Stimulated activated effector memory CD8-positive, alpha-beta T cell treated with anti-CD3 and anti-CD28 coated beads, Interleukin-12 subunit alpha, Interleukin-12 subunit beta, amount 100 ng/mL, for 72 hours (primary cell): ENCODE data around the gene RNF224.

Experiments
- ATAC-seq: fragments of 150-1000 bp; cut with Tn5 transposase; 2 replicates; pipeline ENCODE4 v1.10.0; 2021
- DNase-seq, 2 donors: peaks; one replicate each; pipeline ENCODE4 v3.0.0; 2021 to 2022; ENCODE audit warnings: low spot score in 2 of 2
- H3K27ac Mint-ChIP-seq: one replicate; pipeline ENCODE4 v1.8.0; 2022; ENCODE audit warnings: mild to moderate bottlenecking, mixed read lengths
- H3K36me3 Mint-ChIP-seq: one replicate; pipeline ENCODE4 v1.8.0; 2022; ENCODE audit warnings: mild to moderate bottlenecking, mixed read lengths
- H3K4me1 Mint-ChIP-seq: one replicate; pipeline ENCODE4 v1.8.0; 2022; ENCODE audit warnings: mixed read lengths
- H3K4me3 Mint-ChIP-seq: one replicate; pipeline ENCODE4 v1.8.0; 2022; ENCODE audit warnings: mild to moderate bottlenecking, mixed read lengths
- H3K9me3 Mint-ChIP-seq: one replicate; pipeline ENCODE4 v1.8.0; 2022; ENCODE audit warnings: mixed read lengths

RNF224 gene

DNA sequence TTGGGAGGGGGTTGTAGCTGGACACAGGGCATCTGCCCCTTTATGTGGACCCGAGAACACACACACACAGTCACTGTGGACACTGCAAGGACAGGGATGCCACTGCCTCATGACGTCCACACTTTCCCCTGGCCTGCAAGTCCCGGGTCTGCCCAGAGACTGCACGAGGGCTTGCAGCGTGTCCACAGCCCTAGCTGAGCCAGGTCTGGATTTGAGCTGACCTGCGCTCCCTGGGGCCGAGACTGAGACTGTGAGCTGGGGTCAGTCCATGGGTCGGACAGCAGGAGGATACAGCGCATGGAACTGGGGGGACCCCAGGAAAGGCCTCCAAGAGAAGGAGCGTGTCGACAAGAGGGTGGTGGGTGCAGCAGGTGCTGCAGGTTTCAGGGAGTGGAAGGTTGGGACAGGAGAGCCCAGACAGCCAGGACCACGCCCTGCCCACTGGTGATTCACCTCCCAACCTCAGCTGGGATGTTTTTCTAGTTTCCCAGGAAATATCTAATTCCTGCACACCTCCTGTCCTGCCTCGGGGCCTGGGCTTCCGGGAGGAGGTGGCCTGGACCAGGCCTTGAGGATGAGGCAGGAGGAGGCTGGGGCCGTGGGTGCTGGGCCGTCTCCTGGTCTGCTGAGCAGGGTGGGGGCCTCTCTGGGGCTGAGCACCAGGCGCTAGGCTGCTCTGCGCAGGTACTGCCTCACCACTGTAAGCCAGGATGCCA lies 806 bp upstream of the RNF224 start:
- H3K27ac Mint-ChIP-seq: no peak overlapping the region

DNA sequence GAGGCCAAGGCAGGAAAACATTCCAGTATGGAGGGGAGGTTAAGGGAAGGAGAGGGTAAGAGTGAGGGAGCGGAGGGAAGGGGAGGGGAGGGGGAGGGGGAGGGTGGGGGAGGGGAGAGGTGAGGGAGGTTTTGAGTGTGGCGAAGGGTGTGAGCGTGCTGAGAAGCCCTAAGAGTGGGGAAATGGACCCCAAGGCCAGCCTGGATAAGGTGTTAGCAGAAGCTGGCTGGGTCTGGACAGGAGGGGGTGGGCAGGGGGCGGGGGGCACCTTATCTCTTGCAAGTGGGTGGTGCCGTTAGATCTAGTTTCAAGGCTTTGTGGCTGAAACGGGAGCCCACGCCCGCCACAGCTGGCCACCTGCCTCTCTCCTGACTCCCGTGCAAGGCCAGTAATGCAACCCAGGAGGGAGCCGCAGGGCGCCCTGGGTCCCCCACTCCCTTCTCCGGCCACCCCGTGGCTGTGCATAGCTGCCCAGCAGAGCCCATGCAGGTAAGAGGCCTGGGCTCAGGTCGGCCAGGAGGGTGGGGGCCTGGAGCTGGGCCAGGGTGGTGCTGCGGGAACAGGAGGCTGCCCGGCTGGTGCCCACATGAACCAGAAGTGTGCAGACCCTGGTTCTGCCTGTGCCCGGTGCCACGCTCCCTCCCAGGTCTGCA lies 677 bp downstream of the RNF224 start:
- no peak for DNase-seq
- no peak for ATAC-seq
- Mint-ChIP-seq H3K4me1 (peaks cover 9% of the 10 kb centered on the region), H3K9me3 (no peaks in the 10 kb centered on the region), H3K4me3 (no peak overlapping the region), H3K36me3 (peaks cover 7% of the 10 kb centered on the region), H3K27ac (peak overlapping the region; percentile 27)

More for the DNA sequence above, 806 bp upstream of the RNF224 start:
- ATAC-seq (no peak), DNase-seq (no peak)
- peaks cover 12% of the 10 kb centered on the region for H3K4me1 Mint-ChIP-seq
- no peaks in the 10 kb centered on the region for H3K9me3 Mint-ChIP-seq
- H3K36me3 Mint-ChIP-seq: peaks cover 7% of the 10 kb centered on the region
- H3K4me3 Mint-ChIP-seq: no peak overlapping the region

DNA sequence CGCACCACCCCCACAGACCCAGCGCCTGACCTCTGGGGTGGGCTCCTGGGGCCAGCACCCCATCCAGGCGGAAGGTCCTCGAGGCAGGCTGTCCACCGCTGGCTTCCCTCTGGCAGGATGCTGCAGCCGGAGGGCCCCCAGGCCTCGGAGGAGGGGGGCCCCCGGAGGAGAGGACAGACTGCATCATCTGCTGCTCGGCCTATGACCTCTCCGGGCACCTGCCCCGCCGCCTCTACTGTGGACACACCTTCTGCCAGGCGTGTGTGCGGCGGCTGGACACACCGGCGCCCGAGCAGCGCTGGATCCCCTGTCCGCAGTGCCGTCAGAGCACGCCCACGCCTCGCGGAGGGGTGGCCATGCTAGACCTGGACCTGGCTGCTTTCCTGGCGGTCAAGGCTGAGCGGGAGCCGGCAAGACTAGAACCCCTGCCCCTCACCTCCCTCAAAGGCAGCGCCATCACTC lies 1.2 kb downstream of the RNF224 start:
- H3K9me3 Mint-ChIP-seq: no peaks in the 10 kb centered on the region
- H3K4me1 Mint-ChIP-seq: peaks cover 6% of the 10 kb centered on the region
- H3K36me3 Mint-ChIP-seq: peaks cover 2% of the 10 kb centered on the region
- H3K27ac Mint-ChIP-seq: no peak overlapping the region
- no peak overlapping the region for H3K4me3 Mint-ChIP-seq
- no peak for DNase-seq
- no peak for ATAC-seq

DNA sequence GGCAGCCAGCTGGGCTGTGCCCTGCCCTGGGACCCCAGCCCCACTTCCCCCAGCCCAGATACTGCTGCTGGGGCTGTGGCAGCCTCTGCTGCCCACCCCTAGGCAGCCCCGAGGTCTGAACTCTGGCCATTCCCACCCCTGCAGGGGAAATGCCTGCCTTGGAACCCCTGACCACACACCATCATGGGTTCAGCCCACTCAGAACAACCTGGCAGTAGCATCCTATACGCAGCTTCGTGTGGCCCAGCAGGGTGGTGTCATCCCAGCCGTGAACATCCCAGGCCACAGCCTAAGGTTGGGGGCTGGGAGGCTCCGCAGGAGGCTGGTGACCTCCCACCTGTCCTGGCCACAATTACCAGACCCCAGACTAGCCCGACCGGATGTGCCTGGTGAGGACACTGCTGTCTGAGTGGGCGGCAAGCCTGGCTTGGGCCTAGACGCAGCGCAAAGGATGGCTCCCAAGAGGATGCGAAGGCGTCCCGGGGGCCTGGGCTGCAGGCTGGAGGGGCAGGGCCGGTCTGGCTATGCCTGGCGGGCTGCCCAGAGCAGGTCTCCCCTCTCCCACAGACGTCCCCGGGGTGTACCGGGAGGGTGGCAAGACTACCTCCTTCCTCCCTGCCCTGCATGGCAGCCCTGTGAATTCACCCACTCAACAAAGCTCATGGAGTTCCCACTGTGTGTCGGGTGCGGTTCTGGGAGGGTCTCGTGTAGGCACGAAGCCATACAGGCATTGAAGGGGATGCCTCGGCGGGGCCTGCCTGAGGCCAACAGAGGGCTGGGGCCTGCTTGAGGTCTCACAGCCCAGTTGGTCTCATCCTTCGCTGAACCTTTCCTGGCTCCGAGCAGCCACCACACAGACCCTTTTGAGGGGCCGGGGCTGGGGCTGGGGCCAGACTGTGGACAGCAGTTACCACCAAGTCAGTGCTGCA lies 1.9 kb downstream of the RNF224 start:
- DNase-seq: no peak
- no peak for ATAC-seq
- Mint-ChIP-seq H3K36me3 (no peaks in the 10 kb centered on the region), H3K4me3 (no peak overlapping the region), H3K27ac (no peak overlapping the region), H3K4me1 (peaks cover 6% of the 10 kb centered on the region), H3K9me3 (no peaks in the 10 kb centered on the region)

DNA sequence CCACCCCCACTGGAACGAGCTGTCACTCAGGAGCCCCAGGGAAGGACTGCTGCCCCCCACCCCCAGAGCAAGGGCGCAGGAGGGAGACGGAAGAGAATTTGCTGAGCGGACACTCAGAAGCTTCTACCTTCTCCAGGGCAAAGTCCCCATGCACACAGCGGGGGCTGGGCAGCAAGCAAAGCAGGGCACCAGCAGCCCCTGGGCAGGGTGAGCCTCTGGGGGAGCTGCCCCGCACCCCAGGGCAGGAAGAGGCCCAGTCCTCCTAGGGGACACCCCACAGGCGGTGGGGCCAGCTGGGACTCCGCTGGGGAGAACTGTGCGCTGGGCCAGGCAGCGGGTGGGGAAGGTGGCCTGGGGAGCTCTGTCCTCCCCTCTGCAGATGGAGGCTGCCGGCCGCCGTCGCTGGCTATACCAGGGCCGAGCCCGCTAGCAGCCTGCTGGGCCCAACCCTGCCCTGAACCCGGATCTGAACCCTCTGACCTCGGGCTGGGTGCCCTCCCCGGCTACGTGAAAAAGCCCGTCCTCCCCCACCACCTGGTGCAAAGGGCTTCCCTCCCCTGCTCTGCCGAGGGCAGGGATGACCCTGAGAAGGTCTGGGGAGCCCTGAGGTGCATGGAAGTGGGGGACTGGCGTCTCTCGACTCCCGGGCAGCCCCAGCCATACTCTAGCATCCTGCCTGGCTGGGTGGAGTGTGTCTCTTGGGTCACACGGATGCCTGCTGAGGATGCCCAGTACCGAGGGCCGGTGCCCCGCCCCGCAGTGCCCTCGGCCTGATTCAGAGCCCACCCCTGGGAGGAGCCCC lies 2.8 kb downstream of the RNF224 start:
- ATAC-seq (no peak), DNase-seq (no peak)
- H3K36me3 Mint-ChIP-seq: no peaks in the 10 kb centered on the region
- peaks cover 6% of the 10 kb centered on the region for H3K4me1 Mint-ChIP-seq
- H3K9me3 Mint-ChIP-seq: no peaks in the 10 kb centered on the region
- H3K27ac Mint-ChIP-seq: no peak overlapping the region
- H3K4me3 Mint-ChIP-seq: no peak overlapping the region

DNA sequence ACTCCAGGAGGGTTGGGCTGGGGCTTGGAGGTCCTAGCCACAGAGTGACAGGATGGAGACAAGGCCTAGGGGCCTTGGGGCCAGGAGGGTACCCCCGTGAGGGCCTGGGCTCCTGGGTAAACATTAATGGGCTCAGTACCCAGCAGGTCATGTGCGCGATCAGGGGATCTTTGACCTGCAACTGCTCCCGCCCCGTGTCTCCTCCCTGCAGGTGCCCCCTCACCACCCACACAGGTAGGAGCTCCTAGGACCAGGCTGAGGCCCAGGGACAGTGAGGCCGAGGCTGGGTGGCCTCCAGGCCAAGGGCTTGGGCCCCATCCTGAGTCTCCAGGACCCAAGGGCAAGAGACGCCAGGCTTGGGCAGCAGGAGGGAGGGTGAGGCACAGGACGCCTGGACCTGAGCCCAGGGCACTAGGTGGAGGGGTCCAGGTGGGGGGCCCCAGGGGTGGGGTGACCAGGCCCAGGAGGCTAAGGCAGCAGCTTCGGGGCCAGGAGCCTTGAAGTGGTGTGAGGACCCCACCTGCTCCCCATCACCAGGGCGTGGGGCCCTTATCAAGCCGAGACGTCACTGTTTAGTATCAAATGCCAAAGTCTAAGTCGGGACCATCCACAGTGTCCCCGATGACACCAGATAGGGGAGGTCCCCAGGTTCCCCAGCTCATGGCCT lies 3.5 kb downstream of the RNF224 start, which contains the start of gene SLC34A3:
Gene SLC34A3, plus strand, starts transcription at position 197 of the 667 bp plus-strand sequence. CDS start 802 bp downstream, outside the sequence.
- H3K27ac Mint-ChIP-seq: no peak within 1 kb of the TSS
- H3K4me1 Mint-ChIP-seq: peaks cover 6% of the 10 kb centered on the region
- DNase-seq: no peak
- H3K36me3 Mint-ChIP-seq: no peaks in the 10 kb centered on the region
- no peak for ATAC-seq
- no peaks in the 10 kb centered on the region for H3K9me3 Mint-ChIP-seq
- H3K4me3 Mint-ChIP-seq: no peak within 1 kb of the TSS

DNA sequence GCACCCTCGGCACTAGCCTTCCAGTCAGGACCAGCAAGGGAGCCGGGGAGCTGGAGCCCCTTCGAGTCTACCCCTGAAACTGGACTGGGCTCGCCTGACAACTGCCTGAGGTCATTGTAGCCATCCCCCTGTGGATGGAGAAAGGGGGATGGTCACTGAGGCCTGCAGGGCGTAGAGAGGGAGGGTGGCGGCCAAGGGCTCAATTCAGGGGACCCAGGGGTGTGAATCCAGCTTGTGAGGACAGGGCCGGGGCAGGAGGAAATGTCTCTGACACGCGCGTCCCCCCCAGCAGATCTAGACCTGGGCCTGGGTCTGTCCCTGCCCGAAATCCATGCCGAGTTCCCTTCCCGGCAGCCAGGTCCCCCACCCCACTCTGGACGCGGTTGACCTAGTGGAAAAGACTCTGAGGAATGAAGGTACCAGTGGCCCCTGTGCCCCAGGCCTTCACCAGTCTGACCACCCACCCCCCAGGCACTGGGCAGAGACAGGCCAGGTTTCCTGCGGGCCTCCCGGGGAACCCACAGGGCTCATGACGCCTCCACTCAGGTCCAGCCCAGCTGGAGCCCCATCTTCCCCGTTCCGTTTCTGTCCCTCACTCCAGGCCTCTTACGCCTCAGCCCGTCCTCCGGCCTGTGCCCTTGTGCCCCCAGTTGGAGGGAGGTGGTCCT lies 4.2 kb downstream of the RNF224 start:
- H3K27ac Mint-ChIP-seq: no peak overlapping the region
- ATAC-seq: no peak
- H3K4me1 Mint-ChIP-seq: peaks cover 6% of the 10 kb centered on the region
- no peak for DNase-seq
- H3K4me3 Mint-ChIP-seq: no peak overlapping the region
- no peaks in the 10 kb centered on the region for H3K36me3 Mint-ChIP-seq
- H3K9me3 Mint-ChIP-seq: no peaks in the 10 kb centered on the region

DNA sequence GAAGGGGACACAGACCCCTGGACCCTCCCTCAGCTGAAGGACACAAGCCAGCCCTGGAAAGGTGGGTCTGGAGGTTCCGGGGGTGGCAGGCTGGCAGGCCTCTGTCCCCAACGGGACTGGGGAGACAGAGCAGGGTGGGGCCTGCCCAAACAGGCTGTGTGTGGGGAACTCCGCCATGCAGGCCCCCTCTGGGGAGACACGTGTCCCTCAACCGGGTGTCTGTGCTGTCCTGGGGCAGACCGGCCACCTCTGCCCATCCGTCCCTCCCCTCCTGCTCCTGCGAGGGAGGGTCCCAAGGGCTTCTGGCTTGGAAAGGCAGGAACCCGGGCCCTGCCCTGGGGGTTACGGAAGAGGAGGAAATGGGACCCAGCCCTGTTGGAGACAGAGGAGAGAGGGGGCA lies 4.8 kb downstream of the RNF224 start:
- H3K4me1 Mint-ChIP-seq: peaks cover 6% of the 10 kb centered on the region
- H3K4me3 Mint-ChIP-seq: no peak overlapping the region
- no peaks in the 10 kb centered on the region for H3K9me3 Mint-ChIP-seq
- DNase-seq (no peak), ATAC-seq (no peak)
- no peak overlapping the region for H3K27ac Mint-ChIP-seq
- no peaks in the 10 kb centered on the region for H3K36me3 Mint-ChIP-seq

DNA sequence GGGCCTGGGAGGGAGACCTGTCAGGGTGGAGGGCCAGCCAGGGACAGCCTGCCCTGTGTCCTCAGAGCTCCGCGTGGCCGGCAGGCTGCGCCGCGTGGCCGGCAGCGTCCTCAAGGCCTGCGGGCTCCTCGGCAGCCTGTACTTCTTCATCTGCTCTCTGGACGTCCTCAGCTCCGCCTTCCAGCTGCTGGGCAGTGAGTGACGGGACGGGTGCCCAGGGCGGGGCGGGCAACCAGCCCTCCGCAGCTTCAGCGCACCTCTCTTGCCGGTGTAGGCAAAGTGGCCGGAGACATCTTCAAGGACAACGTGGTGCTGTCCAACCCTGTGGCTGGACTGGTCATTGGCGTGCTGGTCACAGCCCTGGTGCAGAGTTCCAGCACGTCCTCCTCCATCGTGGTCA lies 5.2 kb downstream of the RNF224 start:
- Mint-ChIP-seq H3K27ac (no peak overlapping the region), H3K36me3 (no peaks in the 10 kb centered on the region), H3K4me1 (peaks cover 4% of the 10 kb centered on the region), H3K9me3 (no peaks in the 10 kb centered on the region), H3K4me3 (no peak overlapping the region)
- DNase-seq (no peak), ATAC-seq (no peak)

DNA sequence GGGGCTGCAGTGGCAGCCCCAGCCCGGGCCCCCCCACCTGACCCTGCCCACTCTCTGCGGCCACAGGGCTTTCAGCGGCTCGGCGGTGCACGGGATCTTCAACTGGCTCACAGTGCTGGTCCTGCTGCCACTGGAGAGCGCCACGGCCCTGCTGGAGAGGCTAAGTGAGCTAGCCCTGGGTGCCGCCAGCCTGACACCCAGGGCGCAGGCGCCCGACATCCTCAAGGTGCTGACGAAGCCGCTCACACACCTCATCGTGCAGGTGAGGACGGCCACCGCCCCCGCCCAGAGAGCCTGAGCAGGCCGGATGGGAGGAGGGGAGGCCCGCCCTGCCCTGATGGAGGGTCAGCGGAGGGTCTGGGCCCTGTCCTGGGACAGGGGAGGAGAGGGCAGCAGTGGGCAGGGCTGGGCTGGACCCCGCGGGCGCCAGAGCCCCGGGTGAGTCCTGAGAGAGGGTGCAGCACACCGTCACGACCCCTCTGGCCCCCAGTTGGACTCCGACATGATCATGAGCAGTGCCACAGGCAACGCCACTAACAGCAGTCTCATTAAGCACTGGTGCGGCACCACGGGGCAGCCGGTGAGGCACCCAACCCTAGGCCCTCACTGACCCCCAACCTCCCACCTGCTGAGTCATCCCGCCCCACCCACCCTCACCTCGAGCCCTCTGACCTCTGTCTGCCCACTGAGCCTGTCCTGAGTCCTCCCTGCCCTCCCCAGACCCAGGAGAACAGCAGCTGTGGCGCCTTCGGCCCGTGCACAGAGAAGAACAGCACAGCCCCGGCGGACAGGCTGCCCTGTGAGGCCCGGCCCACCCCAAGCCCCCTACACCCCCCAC lies 6.1 kb downstream of the RNF224 start:
- H3K4me1 Mint-ChIP-seq: peaks cover 4% of the 10 kb centered on the region
- H3K27ac Mint-ChIP-seq: no peak overlapping the region
- ATAC-seq (no peak), DNase-seq (no peak)
- H3K4me3 Mint-ChIP-seq: no peak overlapping the region
- no peaks in the 10 kb centered on the region for H3K9me3 Mint-ChIP-seq
- no peaks in the 10 kb centered on the region for H3K36me3 Mint-ChIP-seq

DNA sequence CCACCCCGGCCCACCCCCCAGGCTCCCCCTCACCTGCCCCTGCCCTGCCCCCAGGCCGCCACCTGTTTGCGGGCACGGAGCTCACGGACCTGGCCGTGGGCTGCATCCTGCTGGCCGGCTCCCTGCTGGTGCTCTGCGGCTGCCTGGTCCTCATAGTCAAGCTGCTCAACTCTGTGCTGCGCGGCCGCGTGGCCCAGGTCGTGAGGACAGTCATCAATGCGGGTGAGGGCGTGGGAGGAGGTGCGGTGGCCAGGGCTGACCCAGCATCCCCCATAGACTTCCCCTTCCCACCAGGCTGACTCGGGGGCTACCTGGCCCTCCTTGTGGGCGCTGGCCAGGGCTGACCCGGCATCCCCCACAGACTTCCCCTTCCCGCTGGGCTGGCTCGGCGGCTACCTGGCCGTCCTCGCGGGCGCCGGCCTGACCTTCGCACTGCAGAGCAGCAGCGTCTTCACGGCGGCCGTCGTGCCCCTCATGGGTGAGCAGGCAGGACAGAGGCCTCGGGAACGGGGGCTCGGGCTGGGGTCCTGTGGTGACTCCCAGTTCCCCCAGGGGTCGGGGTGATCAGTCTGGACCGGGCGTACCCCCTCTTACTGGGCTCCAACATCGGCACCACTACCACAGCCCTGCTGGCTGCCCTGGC lies 6.9 kb downstream of the RNF224 start:
- no peak overlapping the region for H3K4me3 Mint-ChIP-seq

DNA sequence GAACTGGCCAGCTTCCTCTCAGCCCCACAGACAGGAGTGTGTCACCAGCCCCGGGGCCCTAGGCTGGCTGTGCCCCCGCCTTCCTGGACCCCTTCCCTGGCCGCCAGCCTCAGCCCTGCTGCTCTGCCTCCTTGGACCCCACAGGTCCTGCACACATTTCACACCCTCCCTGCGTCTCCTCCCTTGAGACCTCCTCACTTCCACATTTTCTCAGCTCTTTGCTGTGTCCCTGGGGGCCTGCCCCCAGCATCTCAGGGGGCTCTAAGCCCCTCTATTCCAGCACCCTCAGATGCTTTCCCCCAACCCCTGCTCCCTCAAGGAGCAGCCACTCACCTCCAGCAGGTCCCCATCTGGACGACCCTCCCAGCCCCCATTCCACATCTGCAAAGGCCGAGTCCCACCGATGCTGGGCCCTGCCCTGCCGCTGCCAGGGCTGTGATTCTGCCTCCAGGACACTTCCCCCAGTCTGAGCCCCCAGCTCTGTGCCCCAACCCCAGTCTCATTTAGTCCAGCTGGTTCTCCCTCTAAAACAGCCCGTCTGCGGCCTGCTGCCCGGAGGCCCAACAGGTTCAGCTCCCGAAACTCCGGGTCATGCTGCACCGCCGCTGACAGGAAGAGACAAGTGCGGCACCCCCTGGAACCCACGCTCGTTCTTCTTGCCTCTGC lies 7.6 kb downstream of the RNF224 start:
- ATAC-seq: no peak
- peaks cover 12% of the 10 kb centered on the region for H3K4me1 Mint-ChIP-seq

More for the DNA sequence above, 6.9 kb downstream of the RNF224 start:
- Mint-ChIP-seq H3K27ac (no peak overlapping the region), H3K4me1 (peaks cover 11% of the 10 kb centered on the region), H3K9me3 (no peaks in the 10 kb centered on the region), H3K36me3 (peaks cover 5% of the 10 kb centered on the region)
- ATAC-seq (no peak), DNase-seq (no peak)

More for the DNA sequence above, 7.6 kb downstream of the RNF224 start:
- Mint-ChIP-seq H3K36me3 (peaks cover 7% of the 10 kb centered on the region), H3K4me3 (no peak overlapping the region), H3K27ac (no peak overlapping the region), H3K9me3 (no peaks in the 10 kb centered on the region)
- no peak for DNase-seq
